NCI-H510A treated with DMSO at 0.1 percent for 48 hours (cell line): Measurements from ENCODE around the gene TXNDC12.
A peak's percentile ranks its signal among the peaks of the same experiment; 100 is the strongest.
"Not testable (repeated sequence)": the region's sequence is repeated elsewhere in the genome, so short reads cannot be mapped to it uniquely, and the experiment has no call there.

Experiments used
- DNase-seq: peaks from one replicate; lab custom pipeline; 2025; lab: John Stamatoyannopoulos, UW

TXNDC12 gene

GRCh38 chr1:52045666-52046195 is 9.3 kb downstream of the TXNDC12 start:
- not testable (repeated sequence) for DNase-seq

GRCh38 chr1:52045236-52045635 is 9.8 kb downstream of the TXNDC12 start:
- no peak for DNase-seq

- DNase-seq, result no peak
Observed at GRCh38 chr1:52041551-52042185, 13.3 kb downstream of the TXNDC12 start.

GRCh38 chr1:52037909-52038308 is 17.1 kb downstream of the TXNDC12 start:
- no peak for DNase-seq

- DNase-seq, result peak; percentile 76
Observed at GRCh38 chr1:52037402-52037814, 17.6 kb downstream of the TXNDC12 start.

- no peak for DNase-seq
Observed at GRCh38 chr1:52034050-52034384, 21.0 kb downstream of the TXNDC12 start.

- peak; percentile 79 for DNase-seq
Observed at GRCh38 chr1:52033190-52034049, 21.6 kb downstream of the TXNDC12 start, which contains the start of gene KTI12. Gene KTI12, minus strand, starts transcription at chr1:52033810. Its CDS starts 49 bp downstream, at chr1:52033761.

- no peak for DNase-seq
Observed at GRCh38 chr1:52032785-52033131, 22.2 kb downstream of the TXNDC12 start.

- no peak for DNase-seq
Observed at GRCh38 chr1:52032124-52032784, 22.7 kb downstream of the TXNDC12 start.

- not testable (repeated sequence) for DNase-seq
Observed at GRCh38 chr1:52028839-52029238, 26.2 kb downstream of the TXNDC12 start.

GRCh38 chr1:52028328-52028727 is 26.7 kb downstream of the TXNDC12 start:
- DNase-seq, result no peak

GRCh38 chr1:52026278-52026677 is 28.7 kb downstream of the TXNDC12 start:
- no peak for DNase-seq

- DNase-seq, result no peak
Observed at GRCh38 chr1:52022133-52022532, 32.9 kb downstream of the TXNDC12 start.

GRCh38 chr1:52008071-52008809 is 46.8 kb downstream of the TXNDC12 start:
- no peak for DNase-seq

- no peak for DNase-seq
Observed at GRCh38 chr1:52007215-52008002, 47.6 kb downstream of the TXNDC12 start.

GRCh38 chr1:52006081-52006553 is 48.9 kb downstream of the TXNDC12 start:
- DNase-seq, result not testable (repeated sequence)

GRCh38 chr1:52005548-52005947 is 49.4 kb downstream of the TXNDC12 start:
- DNase-seq, result not testable (repeated sequence)

GRCh38 chr1:52003877-52004276 is 51.1 kb downstream of the TXNDC12 start:
- DNase-seq, result no peak

GRCh38 chr1:52002038-52002917 is 52.7 kb downstream of the TXNDC12 start:
- peak; percentile 86 for DNase-seq

- DNase-seq, result no peak
Observed at GRCh38 chr1:51998701-51999100, 56.3 kb downstream of the TXNDC12 start.
